Mesendoderm (in vitro differentiated cells): ENCODE measurements around the gene MYL11.

Experiments used
- DNase-seq: peaks from one replicate; pipeline ENCODE4 v3.0.0; 2013
- H2AK5ac ChIP-seq: 2 replicates; pipeline ENCODE4 v1.6.1; 2013; ENCODE audit warnings: low read length, inconsistent platforms
- H2BK120ac ChIP-seq: 2 replicates; pipeline ENCODE4 v1.6.1; 2013; ENCODE audit warnings: low read depth, mild to moderate bottlenecking, low read length, moderate library complexity, mixed read lengths
- H2BK15ac ChIP-seq: replicated peaks from 2 replicates; pipeline ENCODE4 v1.6.1; 2013; ENCODE audit warnings: low read depth, mild to moderate bottlenecking, moderate library complexity
- H2BK5ac ChIP-seq: 2 replicates; pipeline ENCODE4 v1.6.1; 2013; ENCODE audit warnings: low read length, inconsistent platforms
- H3K18ac ChIP-seq: 2 replicates; pipeline ENCODE4 v1.6.1; 2013; ENCODE audit warnings: mild to moderate bottlenecking, low read length, mixed read lengths
- H3K23ac ChIP-seq: one replicate; pipeline ENCODE4 v1.6.1; 2013; ENCODE audit warnings: low read length
- H3K27ac ChIP-seq: 2 replicates; pipeline ENCODE4 v1.5.1; 2013; ENCODE audit warnings: low read depth, mild to moderate bottlenecking, inconsistent platforms, low read length, moderate library complexity
- H3K27me3 ChIP-seq: 2 replicates; pipeline ENCODE4 v1.6.1; 2013; ENCODE audit warnings: low read length, control low read depth, mild to moderate bottlenecking, inconsistent platforms; ENCODE audit not compliant: insufficient read depth, poor library complexity
- H3K36me3 ChIP-seq: 2 replicates; pipeline ENCODE4 v1.6.1; 2013; ENCODE audit warnings: low read length, inconsistent platforms; ENCODE audit not compliant: control insufficient read depth, insufficient read depth
- H3K4ac ChIP-seq: one replicate; pipeline ENCODE4 v1.6.1; 2013; ENCODE audit warnings: low read depth, mild to moderate bottlenecking, low read length, moderate library complexity
- H3K4me1 ChIP-seq: 2 replicates; pipeline ENCODE4 v1.6.1; 2013; ENCODE audit warnings: low read depth, low read length, inconsistent platforms; ENCODE audit not compliant: control insufficient read depth
- H3K4me2 ChIP-seq: 2 replicates; pipeline ENCODE4 v1.6.1; 2013; ENCODE audit warnings: low read length
- H3K4me3 ChIP-seq: 2 replicates; pipeline ENCODE4 v1.5.1; 2013; ENCODE audit warnings: mild to moderate bottlenecking, low read length
- H3K56ac ChIP-seq: one replicate; pipeline ENCODE4 v1.6.1; 2013; ENCODE audit warnings: low read length
- H3K79me1 ChIP-seq: 2 replicates; pipeline ENCODE4 v1.6.1; 2013; ENCODE audit warnings: low read length, inconsistent platforms
- H3K79me2 ChIP-seq: 2 replicates; pipeline ENCODE4 v1.6.1; 2013; ENCODE audit warnings: mild to moderate bottlenecking, low read length; ENCODE audit not compliant: control insufficient read depth, insufficient read depth
- H3K9ac ChIP-seq: 2 replicates; pipeline ENCODE4 v1.6.1; 2013; ENCODE audit warnings: low read length, inconsistent platforms
- H4K5ac ChIP-seq: one replicate; pipeline ENCODE4 v1.6.1; 2013; ENCODE audit warnings: low read length
- H4K8ac ChIP-seq: one replicate; pipeline ENCODE4 v1.6.1; 2013; ENCODE audit warnings: low read depth, mild to moderate bottlenecking, control low read depth, low read length, moderate library complexity
- WGBS: extraction: QIAGEN DNeasy Blood & Tissue Kit; methylation state at CpG from one replicate; pipeline ENCODE4 v1.1.7; 2013; ENCODE audit warnings: low lambda C conversion rate, missing lambda C conversion rate; ENCODE audit not compliant: insufficient coverage; ENCODE audit errors: extremely low coverage; 5-methylcytosine and 5-hydroxymethylcytosine counted together

Gene MYL11

GRCh38 chr16:30416047-30416603 is 41.5 kb downstream of the MYL11 start:
- no peaks in the 10 kb centered on the region for H3K27me3 ChIP-seq
- no peak overlapping the region for H3K23ac ChIP-seq
- H3K56ac ChIP-seq: no peak overlapping the region
- H4K8ac ChIP-seq: no peak overlapping the region
- H2BK15ac ChIP-seq: no peak overlapping the region
- no peak overlapping the region for H3K4me3 ChIP-seq
- no peak overlapping the region for H3K9ac ChIP-seq
- WGBS: no CpG with 5 or more reads among the region's 4 CpGs
- H4K5ac ChIP-seq: no peak overlapping the region
- H2AK5ac ChIP-seq: no peak overlapping the region
- H3K18ac ChIP-seq: no peak overlapping the region
- peaks cover 1% of the 10 kb centered on the region for H3K79me1 ChIP-seq
- no peak overlapping the region for H3K27ac ChIP-seq
- H3K4me2 ChIP-seq: no peak overlapping the region
- H2BK120ac ChIP-seq: no peak overlapping the region
- H3K36me3 ChIP-seq: peaks cover 6% of the 10 kb centered on the region
- H2BK5ac ChIP-seq: no peak overlapping the region
- peak; percentile 25 for DNase-seq
- H3K4ac ChIP-seq: no peak overlapping the region
- no peaks in the 10 kb centered on the region for H3K4me1 ChIP-seq
- H3K79me2 ChIP-seq: no peaks in the 10 kb centered on the region

DNA sequence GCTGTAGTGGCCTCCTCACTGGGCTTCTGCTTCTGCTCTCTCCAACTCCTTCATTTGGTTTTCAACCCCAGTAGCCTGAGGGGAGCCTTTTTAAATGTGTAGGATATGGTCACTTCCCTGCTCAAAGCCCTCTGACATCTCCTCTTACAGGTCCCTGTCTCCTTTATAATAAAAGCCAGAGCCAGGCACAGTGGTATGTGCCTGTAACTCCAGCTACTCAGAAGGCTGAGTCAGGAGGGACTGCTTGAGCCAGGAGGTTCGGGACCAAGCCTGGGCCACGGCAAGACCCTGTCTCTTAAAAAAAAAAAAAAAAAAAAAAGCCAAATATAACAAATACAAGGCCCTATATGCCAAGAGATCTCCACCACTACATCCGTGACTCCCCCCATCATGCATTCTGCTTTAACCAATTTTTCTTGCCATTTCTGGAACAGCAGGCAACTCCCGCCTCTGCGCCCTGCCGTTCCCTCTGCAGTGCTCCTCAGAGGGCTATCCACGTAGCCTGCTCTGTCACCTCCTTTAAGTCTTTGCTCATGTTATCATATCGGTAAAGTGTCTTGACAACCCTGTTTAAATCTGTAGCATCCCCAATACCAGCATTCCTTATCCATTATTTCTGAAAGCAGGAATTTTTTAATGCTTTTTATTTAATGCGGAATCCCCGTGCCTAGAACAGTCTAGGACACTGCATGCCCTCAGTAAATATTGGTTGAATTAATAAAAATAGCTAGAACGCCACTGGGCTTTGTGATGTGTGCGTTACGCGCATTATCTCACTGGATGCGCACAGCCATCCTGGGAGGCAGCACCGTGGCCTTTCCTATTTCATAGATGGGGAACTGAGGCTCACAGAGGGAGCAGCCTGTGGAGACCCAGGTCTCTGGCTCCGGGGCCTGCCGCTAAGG is 42.3 kb downstream of the MYL11 start:
- peak overlapping the region; percentile 78 for H3K4me2 ChIP-seq
- H3K9ac ChIP-seq: peak overlapping the region; percentile 82
- no peak overlapping the region for H2BK5ac ChIP-seq
- H4K5ac ChIP-seq: no peak overlapping the region
- WGBS: no CpG with 5 or more reads among the region's 18 CpGs
- DNase-seq: peak; percentile 26
- H3K56ac ChIP-seq: peak overlapping the region; percentile 89
- H3K36me3 ChIP-seq: peaks cover 2% of the 10 kb centered on the region
- H3K18ac ChIP-seq: peak overlapping the region; percentile 33
- H3K4ac ChIP-seq: no peak overlapping the region
- H3K79me1 ChIP-seq: no peaks in the 10 kb centered on the region
- no peaks in the 10 kb centered on the region for H3K4me1 ChIP-seq
- H3K4me3 ChIP-seq: no peak overlapping the region
- H4K8ac ChIP-seq: no peak overlapping the region
- H3K23ac ChIP-seq: no peak overlapping the region
- H2BK15ac ChIP-seq: no peak overlapping the region
- no peaks in the 10 kb centered on the region for H3K27me3 ChIP-seq
- H2AK5ac ChIP-seq: no peak overlapping the region
- no peak overlapping the region for H3K27ac ChIP-seq
- no peak overlapping the region for H2BK120ac ChIP-seq
- no peaks in the 10 kb centered on the region for H3K79me2 ChIP-seq

DNA sequence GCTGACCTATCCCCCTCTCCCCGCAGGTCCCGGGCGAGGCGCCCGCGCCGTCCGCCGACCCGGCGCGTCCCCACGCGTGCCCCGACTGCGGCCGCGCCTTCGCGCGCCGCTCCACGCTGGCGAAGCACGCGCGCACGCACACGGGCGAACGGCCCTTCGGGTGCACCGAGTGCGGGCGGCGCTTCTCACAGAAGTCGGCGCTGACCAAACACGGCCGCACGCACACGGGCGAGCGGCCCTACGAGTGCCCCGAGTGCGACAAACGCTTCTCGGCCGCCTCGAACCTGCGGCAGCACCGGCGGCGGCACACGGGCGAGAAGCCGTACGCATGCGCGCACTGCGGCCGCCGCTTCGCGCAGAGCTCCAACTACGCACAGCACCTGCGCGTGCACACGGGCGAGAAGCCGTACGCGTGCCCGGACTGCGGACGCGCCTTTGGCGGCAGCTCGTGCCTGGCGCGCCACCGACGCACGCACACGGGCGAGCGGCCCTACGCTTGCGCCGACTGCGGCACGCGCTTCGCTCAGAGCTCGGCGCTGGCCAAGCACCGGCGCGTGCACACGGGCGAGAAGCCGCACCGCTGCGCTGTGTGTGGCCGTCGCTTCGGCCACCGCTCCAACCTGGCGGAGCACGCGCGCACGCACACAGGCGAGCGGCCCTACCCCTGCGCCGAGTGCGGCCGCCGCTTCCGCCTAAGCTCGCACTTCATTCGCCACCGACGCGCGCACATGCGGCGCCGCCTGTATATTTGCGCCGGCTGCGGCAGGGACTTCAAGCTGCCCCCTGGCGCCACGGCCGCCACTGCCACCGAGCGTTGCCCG is 43.1 kb downstream of the MYL11 start:
- Histone ChIP-seq H3K4me3 (peak overlapping the region; percentile 35), H2BK120ac (no peak overlapping the region)

GRCh38 chr16:30418350-30419181 is 44.0 kb downstream of the MYL11 start:
- no peak overlapping the region for H3K23ac ChIP-seq
- peak overlapping the region; percentile 82 for H3K9ac ChIP-seq
- H4K8ac ChIP-seq: no peak overlapping the region
- H3K4me3 ChIP-seq: no peak overlapping the region
- H3K18ac ChIP-seq: no peak overlapping the region
- H3K36me3 ChIP-seq: peaks cover 3% of the 10 kb centered on the region
- H4K5ac ChIP-seq: no peak overlapping the region
- no peak overlapping the region for H2BK120ac ChIP-seq
- no CpG with 5 or more reads among the region's 31 CpGs for WGBS
- peak overlapping the region; percentile 2 for H3K4ac ChIP-seq
- peak overlapping the region; percentile 24 for H3K27ac ChIP-seq
- no peaks in the 10 kb centered on the region for H3K79me1 ChIP-seq
- H3K56ac ChIP-seq: peak overlapping the region; percentile 89
- no peak overlapping the region for H2BK5ac ChIP-seq
- DNase-seq: no peak
- H3K4me2 ChIP-seq: peak overlapping the region; percentile 78
- H3K27me3 ChIP-seq: no peaks in the 10 kb centered on the region
- no peaks in the 10 kb centered on the region for H3K4me1 ChIP-seq
- H2BK15ac ChIP-seq: no peak overlapping the region
- H3K79me2 ChIP-seq: no peaks in the 10 kb centered on the region
- no peak overlapping the region for H2AK5ac ChIP-seq

More for the DNA sequence above, 43.1 kb downstream of the MYL11 start:
- Histone ChIP-seq H3K4ac (peak overlapping the region; percentile 2), H3K4me2 (peak overlapping the region; percentile 78), H3K79me1 (no peaks in the 10 kb centered on the region), H3K79me2 (no peaks in the 10 kb centered on the region), H3K27ac (peak overlapping the region; percentile 24), H3K4me1 (no peaks in the 10 kb centered on the region), H3K27me3 (no peaks in the 10 kb centered on the region), H3K9ac (peak overlapping the region; percentile 82), H2BK15ac (no peak overlapping the region), H3K56ac (peak overlapping the region; percentile 89), H2BK5ac (no peak overlapping the region), H3K23ac (no peak overlapping the region), H4K8ac (no peak overlapping the region), H2AK5ac (no peak overlapping the region), H4K5ac (no peak overlapping the region), H3K36me3 (peaks cover 2% of the 10 kb centered on the region), H3K18ac (peak overlapping the region; percentile 33)
- no CpG with 5 or more reads among the region's 140 CpGs for whole genome bisulfite sequencing
- DNase-seq: peak; percentile 98

DNA sequence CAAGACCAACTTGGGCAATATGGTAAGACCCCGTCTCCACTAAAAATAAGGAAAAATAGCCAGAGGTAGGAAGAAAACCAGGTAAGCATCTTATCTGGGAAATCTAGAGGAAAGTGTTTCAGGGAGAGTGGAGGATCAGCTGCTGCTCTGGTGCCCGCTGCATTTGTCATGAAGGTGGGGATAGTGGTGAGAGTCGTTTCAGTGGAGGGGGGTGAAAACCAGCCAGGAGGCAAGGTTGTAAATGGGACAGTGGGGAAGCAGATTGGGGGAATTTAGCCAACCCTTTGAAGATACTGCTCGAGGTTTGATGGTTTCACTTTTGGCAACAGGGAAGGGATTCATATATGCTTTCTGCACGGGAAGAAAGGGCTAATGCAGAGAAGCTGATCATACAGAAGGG is 46.4 kb downstream of the MYL11 start:
- Histone ChIP-seq H3K27me3 (no peaks in the 10 kb centered on the region), H3K4ac (no peak overlapping the region), H3K79me1 (peaks cover 4% of the 10 kb centered on the region), H2BK120ac (no peak overlapping the region), H3K4me1 (no peaks in the 10 kb centered on the region), H2BK5ac (no peak overlapping the region), H2AK5ac (no peak overlapping the region), H3K27ac (no peak overlapping the region), H3K9ac (no peak overlapping the region), H3K79me2 (no peaks in the 10 kb centered on the region), H2BK15ac (no peak overlapping the region), H3K23ac (no peak overlapping the region), H4K8ac (no peak overlapping the region), H3K4me2 (no peak overlapping the region), H3K36me3 (peaks cover 9% of the 10 kb centered on the region), H3K56ac (no peak overlapping the region), H3K18ac (no peak overlapping the region), H3K4me3 (no peak overlapping the region), H4K5ac (no peak overlapping the region)
- no peak for DNase-seq
- WGBS: no CpG with 5 or more reads among the region's 5 CpGs
